Uterus (tissue), 4 donors: ENCODE measurements around the gene GPR87. TPM values are rescaled to one million over a fixed set of nuclear protein-coding genes. Genes with fewer than 3 reads are reported as not detected.

Source experiments
- DNase-seq, 2 donors: peaks; one replicate each; pipeline ENCODE4 v3.0.0-alpha.2; 2019 to 2020
- H3K27ac ChIP-seq, 2 donors: fragments of 200-600 bp; sonication (generic); 1 replicate in 1 of 2; 2 replicates in 1 of 2; pipeline ENCODE4 v1.5.1; 2016 to 2018
- H3K27me3 ChIP-seq, 2 donors: fragments of 200-600 bp; sonication (generic); one replicate each; pipeline ENCODE4 v1.5.1; 2018 to 2019; ENCODE audit warnings: control low read depth in 1 of 2
- H3K36me3 ChIP-seq, 2 donors: fragments of 200-600 bp; sonication (generic); one replicate each; pipeline ENCODE4 v1.5.1; 2019; ENCODE audit warnings: control low read depth in 1 of 2
- H3K4me1 ChIP-seq, 2 donors: fragments of 200-600 bp; sonication (generic); one replicate each; pipeline ENCODE4 v1.5.1; 2018 to 2019; ENCODE audit warnings: control low read depth in 1 of 2
- H3K4me3 ChIP-seq, 2 donors: fragments of 200-600 bp; sonication (generic); 1 replicate in 1 of 2; 2 replicates in 1 of 2; pipeline ENCODE4 v1.5.1; 2018 to 2019; ENCODE audit warnings: mild to moderate bottlenecking in 1 of 2
- H3K9me3 ChIP-seq, 2 donors: fragments of 200-600 bp; sonication (generic); one replicate each; pipeline ENCODE4 v1.5.1; 2019; ENCODE audit warnings: control low read depth in 1 of 2
- POLR2A ChIP-seq, 2 donors: fragments of 450-650 bp; IDR thresholded peaks; one replicate each; pipeline ENCODE4 v1.6.1; 2016; ENCODE audit warnings: antibody characterized with exemption in 2 of 2, mild to moderate bottlenecking in 1 of 2, moderate library complexity in 1 of 2
- intact Hi-C: fragments of 100-400 bp; cut with DNase I; formaldehyde crosslinking; loops from one replicate; pipeline ENCODE4 v1.15.1; 2023; ENCODE audit warnings: low total_unique reads
- total RNA-seq, 4 donors: library from RNA; depleted of rRNA in 3 of 4; stranded (reverse); fragments of >200 nt in 3 of 4; gene quantifications; one replicate each; pipeline versions ENCODE4 v1.1.0 to v1.2.4, GENCODE V29; 2014 to 2023
- TF ChIP-seq, protein P1 (sequence below), 4 experiments: fragments of 200-600 bp in 2 of 4; fragments of 450-650 bp in 2 of 4; sonication (generic) in 2 of 4; IDR thresholded peaks; one replicate each; pipeline ENCODE4 v1.5.1; 2016 to 2019; ENCODE audit warnings: antibody characterized with exemption in 4 of 4, mild to moderate bottlenecking in 2 of 4, moderate library complexity in 1 of 4
- donor health status: DM: yes; HTN: yes; CAD: no.

GPR87 gene
- total RNA-seq, 4 donors from 2014 or later, result 0.21 TPM; not detected in 3

DNA sequence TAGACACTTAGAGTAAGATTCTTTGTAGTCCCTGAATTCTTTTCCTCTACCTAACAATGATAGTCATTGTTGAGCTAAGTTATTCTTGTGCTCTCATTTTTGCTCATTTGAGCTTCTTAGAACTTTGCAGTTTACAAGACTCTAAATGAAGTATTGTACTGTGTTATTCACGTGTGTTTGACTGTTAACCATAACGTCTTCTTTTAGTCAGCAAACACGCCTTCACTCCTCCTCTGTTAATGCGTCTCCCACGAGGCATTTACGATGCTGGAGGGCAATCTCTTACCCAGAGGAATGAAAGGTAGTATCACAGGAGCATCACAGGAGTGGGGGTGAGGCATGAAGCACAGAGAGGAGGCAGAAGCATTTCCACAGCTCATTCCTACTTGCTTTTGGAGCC lies 23.5 kb downstream of the GPR87 start:
- Histone ChIP-seq H3K36me3 (no peaks in the 10 kb centered on the region), H3K27me3 (no peaks in the 10 kb centered on the region), H3K4me3 (no peak overlapping the region), H3K27ac (no peak overlapping the region), H3K4me1 (no peaks in the 10 kb centered on the region), H3K9me3 (no peaks in the 10 kb centered on the region)
- DNase-seq, result no peak
- no peak for TF ChIP-seq POLR2A (IDR thresholded peaks at IDR 0.05)
- TF ChIP-seq, protein P1, sequence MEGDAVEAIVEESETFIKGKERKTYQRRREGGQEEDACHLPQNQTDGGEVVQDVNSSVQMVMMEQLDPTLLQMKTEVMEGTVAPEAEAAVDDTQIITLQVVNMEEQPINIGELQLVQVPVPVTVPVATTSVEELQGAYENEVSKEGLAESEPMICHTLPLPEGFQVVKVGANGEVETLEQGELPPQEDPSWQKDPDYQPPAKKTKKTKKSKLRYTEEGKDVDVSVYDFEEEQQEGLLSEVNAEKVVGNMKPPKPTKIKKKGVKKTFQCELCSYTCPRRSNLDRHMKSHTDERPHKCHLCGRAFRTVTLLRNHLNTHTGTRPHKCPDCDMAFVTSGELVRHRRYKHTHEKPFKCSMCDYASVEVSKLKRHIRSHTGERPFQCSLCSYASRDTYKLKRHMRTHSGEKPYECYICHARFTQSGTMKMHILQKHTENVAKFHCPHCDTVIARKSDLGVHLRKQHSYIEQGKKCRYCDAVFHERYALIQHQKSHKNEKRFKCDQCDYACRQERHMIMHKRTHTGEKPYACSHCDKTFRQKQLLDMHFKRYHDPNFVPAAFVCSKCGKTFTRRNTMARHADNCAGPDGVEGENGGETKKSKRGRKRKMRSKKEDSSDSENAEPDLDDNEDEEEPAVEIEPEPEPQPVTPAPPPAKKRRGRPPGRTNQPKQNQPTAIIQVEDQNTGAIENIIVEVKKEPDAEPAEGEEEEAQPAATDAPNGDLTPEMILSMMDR (IDR thresholded peaks at IDR 0.05), result no peak
- intact Hi-C loops, result no loop called here

- no peak overlapping the region for H3K4me3 ChIP-seq
- TF ChIP-seq, protein P1 (IDR thresholded peaks at IDR 0.05), result peak; percentile 10 to 38 (median 18)
- no peak for TF ChIP-seq POLR2A (IDR thresholded peaks at IDR 0.05)
- no peaks in the 10 kb centered on the region for H3K4me1 ChIP-seq
- DNase-seq, result no peak
- H3K36me3 ChIP-seq, result no peaks in the 10 kb centered on the region
- no peak overlapping the region for H3K27ac ChIP-seq
- intact Hi-C loops, result no loop called here
- no peaks in the 10 kb centered on the region for H3K9me3 ChIP-seq
- H3K27me3 ChIP-seq, result no peaks in the 10 kb centered on the region
These were observed 25.9 kb downstream of the GPR87 start for GRCh38 chr3:151290673-151291072.

GRCh38 chr3:151289445-151289844 lies 27.2 kb downstream of the GPR87 start:
- Histone ChIP-seq H3K36me3 (no peaks in the 10 kb centered on the region), H3K27me3 (no peaks in the 10 kb centered on the region), H3K4me1 (no peaks in the 10 kb centered on the region), H3K4me3 (no peak overlapping the region), H3K9me3 (no peaks in the 10 kb centered on the region), H3K27ac (no peak overlapping the region)
- no peak for DNase-seq
- intact Hi-C loops, result loop anchor here (10.0 kb wide), 1 partner anchor 65 kb away; no protein-coding TSS in a partner anchor
- TF ChIP-seq POLR2A (IDR thresholded peaks at IDR 0.05), result no peak
- TF ChIP-seq, protein P1 (IDR thresholded peaks at IDR 0.05), result no peak

DNA sequence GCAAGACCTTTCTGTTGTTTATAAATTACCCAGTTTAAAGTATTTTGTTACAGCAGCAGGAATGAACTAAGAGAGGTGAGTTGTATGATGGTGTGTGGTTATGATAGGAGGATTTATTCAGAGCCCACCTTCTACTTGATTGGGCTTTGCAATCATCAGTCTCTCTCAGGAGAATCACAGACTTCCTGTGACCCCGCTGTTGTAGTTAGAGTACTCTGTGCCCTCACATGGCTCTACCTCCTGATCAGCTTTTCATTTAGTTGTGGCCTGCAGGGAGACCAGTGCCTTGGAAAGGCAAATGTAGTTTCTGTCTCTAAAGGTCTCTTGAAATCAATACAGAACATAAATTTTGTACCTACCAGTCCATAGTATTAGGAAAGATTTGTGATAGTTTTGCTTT lies 30.7 kb downstream of the GPR87 start:
- no peaks in the 10 kb centered on the region for H3K9me3 ChIP-seq
- no peak overlapping the region for H3K4me3 ChIP-seq
- no peaks in the 10 kb centered on the region for H3K27me3 ChIP-seq
- H3K4me1 ChIP-seq, result peaks cover 4 to 5% of the 10 kb centered on the region in 2 donors
- intact Hi-C loops, result loop anchor here (10.0 kb wide), 1 partner anchor 61 kb away; no protein-coding TSS in a partner anchor
- H3K27ac ChIP-seq, result no peak overlapping the region
- DNase-seq, result no peak
- no peak for TF ChIP-seq POLR2A (IDR thresholded peaks at IDR 0.05)
- TF ChIP-seq, protein P1 (IDR thresholded peaks at IDR 0.05), result no peak
- no peaks in the 10 kb centered on the region for H3K36me3 ChIP-seq

DNA sequence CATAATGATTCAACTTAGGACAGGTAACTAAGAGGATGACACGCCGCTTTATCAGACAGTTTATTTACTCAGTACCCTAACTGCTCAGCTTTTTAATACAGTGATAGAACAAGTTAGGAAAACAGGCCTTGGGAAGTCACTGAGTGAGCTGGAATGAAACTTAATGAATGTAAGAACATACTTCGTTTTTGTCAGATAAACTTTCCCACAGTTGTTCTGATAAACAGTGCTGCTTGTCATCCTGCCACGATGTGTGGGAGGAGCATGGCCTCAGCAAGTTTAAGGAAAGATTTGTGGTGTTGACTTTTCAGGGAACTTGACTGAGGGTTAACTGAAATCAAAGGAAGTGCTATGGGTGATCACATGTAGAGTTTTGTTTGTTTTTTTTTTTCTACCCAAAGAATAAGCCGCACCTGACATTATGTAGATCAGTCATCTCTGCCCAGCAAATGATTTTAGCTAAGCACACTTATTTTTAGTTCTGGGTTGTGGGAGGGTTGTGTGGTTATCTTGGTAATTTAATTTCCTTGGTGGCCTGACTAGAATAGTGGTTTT lies 32.6 kb downstream of the GPR87 start:
- intact Hi-C loops, result loop anchor here (10.0 kb wide), 1 partner anchor 59 kb away; no protein-coding TSS in a partner anchor
- H3K36me3 ChIP-seq, result no peaks in the 10 kb centered on the region

More for the DNA sequence above, 32.6 kb downstream of the GPR87 start:
- Histone ChIP-seq H3K27me3 (no peaks in the 10 kb centered on the region), H3K4me1 (peaks cover 4 to 5% of the 10 kb centered on the region in 2 donors), H3K4me3 (no peak overlapping the region), H3K27ac (peak overlapping the region; percentile 51 to 61), H3K9me3 (no peaks in the 10 kb centered on the region)
- TF ChIP-seq POLR2A (IDR thresholded peaks at IDR 0.05), result no peak
- TF ChIP-seq, protein P1 (IDR thresholded peaks at IDR 0.05), result no peak
- peak; percentile 41 to 44 for DNase-seq
